Stimulated activated CD8-positive, alpha-beta memory T cell treated with anti-CD3 and anti-CD28 coated beads, Interleukin-4, amount 100 ng/mL, for 1 hour (primary cell): ENCODE data around the gene TPSB2.
"Not testable (repeated sequence)": the region's sequence is repeated elsewhere in the genome, so short reads cannot be mapped to it uniquely, and the experiment has no call there.

Source experiments
- DNase-seq, 2 donors: peaks; one replicate each; pipeline ENCODE4 v3.0.0-alpha.2; 2020; ENCODE audit warnings: low read depth in 2 of 2, low spot score in 1 of 2

TPSB2 gene

GRCh38 chr16:1261131-1261892, 31.3 kb upstream of the TPSB2 start:
- no peak for DNase-seq

- DNase-seq, result no peak
These were observed 30.2 kb upstream of the TPSB2 start for GRCh38 chr16:1260101-1260680.

GRCh38 chr16:1259760-1260068, 29.7 kb upstream of the TPSB2 start:
- DNase-seq, result no peak

GRCh38 chr16:1258906-1259759, 29.1 kb upstream of the TPSB2 start:
- DNase-seq, result no peak

- no peak for DNase-seq
These were observed 28.2 kb upstream of the TPSB2 start for GRCh38 chr16:1258225-1258600.

- DNase-seq, result no peak
These were observed 27.7 kb upstream of the TPSB2 start for GRCh38 chr16:1257561-1258224.

GRCh38 chr16:1256874-1257322, 26.9 kb upstream of the TPSB2 start:
- no peak for DNase-seq

- not testable (repeated sequence) for DNase-seq
These were observed 26.4 kb upstream of the TPSB2 start for GRCh38 chr16:1256296-1256873.

GRCh38 chr16:1255276-1256122, 25.5 kb upstream of the TPSB2 start, which contains the start of gene TPSD1:
Gene TPSD1, plus strand, starts transcription at chr16:1256069. Its CDS starts 212 bp downstream, at chr16:1256281.
- DNase-seq, result not testable (repeated sequence)

- DNase-seq, result not testable (repeated sequence)
These were observed 24.8 kb upstream of the TPSB2 start for GRCh38 chr16:1254821-1255220.

- not testable (repeated sequence) for DNase-seq
These were observed 23.8 kb upstream of the TPSB2 start for GRCh38 chr16:1253701-1254364.

GRCh38 chr16:1249031-1249755, 19.2 kb upstream of the TPSB2 start:
- DNase-seq, result not testable (repeated sequence)

GRCh38 chr16:1247903-1248537, 18.0 kb upstream of the TPSB2 start:
- DNase-seq, result not testable (repeated sequence)

- no peak for DNase-seq
These were observed 15.6 kb upstream of the TPSB2 start for GRCh38 chr16:1245452-1246020.

GRCh38 chr16:1244881-1245280, 14.9 kb upstream of the TPSB2 start:
- no peak for DNase-seq

- not testable (repeated sequence) for DNase-seq
These were observed 14.2 kb upstream of the TPSB2 start for GRCh38 chr16:1243907-1244850.

- not testable (repeated sequence) for DNase-seq
These were observed 13.4 kb upstream of the TPSB2 start for GRCh38 chr16:1243363-1243762.
